MG63 (cell line): ENCODE measurements around the gene STK39. TPM values are rescaled to one million over a fixed set of nuclear protein-coding genes. Genes with fewer than 3 reads are reported as not detected.

Experiments
- DNase-seq: peaks from one replicate; pipeline ENCODE4 v3.0.0-alpha.2; 2020
- H3K27me3 ChIP-seq: fragments of 250-450 bp; sonication (Bioruptor Pico); 2 replicates; pipeline ENCODE4 v1.5.1; 2020; ENCODE audit warnings: mild to moderate bottlenecking, moderate library complexity
- H3K36me3 ChIP-seq: fragments of 250-450 bp; sonication (Bioruptor Pico); 2 replicates; pipeline ENCODE4 v1.5.1; 2020; ENCODE audit warnings: mild to moderate bottlenecking, moderate library complexity
- H3K4me3 ChIP-seq: fragments of 250-450 bp; sonication (Bioruptor Pico); 2 replicates; pipeline ENCODE4 v1.5.1; 2020; ENCODE audit warnings: mild to moderate bottlenecking, moderate library complexity
- H3K9me3 ChIP-seq: fragments of 250-450 bp; sonication (Bioruptor Pico); 2 replicates; pipeline ENCODE4 v1.5.1; 2020; ENCODE audit warnings: mild to moderate bottlenecking, moderate library complexity
- total RNA-seq: library from RNA; depleted of rRNA; stranded (reverse); fragments of >200 nt; shearing (Covaris generic); gene quantifications from 2 replicates; pipeline ENCODE4 v1.2.3, GENCODE V29; 2014; ENCODE audit warnings: low replicate concordance

The STK39 gene
- total RNA-seq, 1 experiment from 2014 or later = 28.1 TPM

DNA sequence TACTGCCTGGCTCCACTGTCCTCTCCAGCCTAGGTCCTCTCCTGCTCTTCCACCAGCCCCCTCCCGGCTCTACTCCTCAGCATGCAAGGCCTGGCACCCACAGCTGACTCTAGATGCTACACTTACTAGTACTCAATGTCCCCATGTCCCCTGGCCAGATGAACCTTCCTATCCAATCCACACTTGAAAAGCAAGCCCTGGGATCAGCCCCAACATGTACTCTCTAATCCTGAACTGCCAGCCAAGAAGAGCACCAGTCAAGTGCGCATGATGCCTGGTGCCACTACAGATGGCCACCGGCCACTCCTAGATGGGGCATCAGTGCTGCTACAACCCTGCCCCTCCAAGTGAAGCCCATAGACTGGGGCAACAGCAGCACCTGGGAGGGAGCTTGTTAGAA, 168.2 kb downstream of the STK39 start:
- no peaks in the 10 kb centered on the region; the same call in 1 of the 2 replicates for H3K36me3 ChIP-seq
- no peak for DNase-seq
- no peaks in the 10 kb centered on the region for H3K27me3 ChIP-seq
- H3K4me3 ChIP-seq = no peak overlapping the region
- no peaks in the 10 kb centered on the region for H3K9me3 ChIP-seq

DNA sequence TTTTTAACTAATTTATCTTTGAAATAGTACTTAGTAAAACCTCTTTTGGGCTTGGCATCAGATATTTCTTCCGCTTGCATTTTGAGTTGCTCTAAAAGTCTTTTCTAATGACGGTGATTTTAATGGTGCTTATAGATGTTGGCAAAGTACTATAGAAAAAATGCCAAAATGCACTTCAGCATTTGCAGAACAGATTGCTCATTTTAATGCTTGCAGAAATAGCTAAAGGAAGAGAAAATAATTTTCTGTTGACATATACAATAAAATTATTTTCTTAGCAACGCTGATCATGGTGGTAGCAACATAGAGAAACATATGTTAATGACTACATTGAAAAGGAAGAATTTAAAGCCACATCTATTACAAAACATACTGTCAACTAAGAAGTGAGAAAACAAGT, 170.7 kb downstream of the STK39 start:
- no peak for DNase-seq
- Histone ChIP-seq H3K27me3 (no peaks in the 10 kb centered on the region), H3K36me3 (no peaks in the 10 kb centered on the region; the same call in 1 of the 2 replicates), H3K9me3 (no peaks in the 10 kb centered on the region), H3K4me3 (no peak overlapping the region)

DNA sequence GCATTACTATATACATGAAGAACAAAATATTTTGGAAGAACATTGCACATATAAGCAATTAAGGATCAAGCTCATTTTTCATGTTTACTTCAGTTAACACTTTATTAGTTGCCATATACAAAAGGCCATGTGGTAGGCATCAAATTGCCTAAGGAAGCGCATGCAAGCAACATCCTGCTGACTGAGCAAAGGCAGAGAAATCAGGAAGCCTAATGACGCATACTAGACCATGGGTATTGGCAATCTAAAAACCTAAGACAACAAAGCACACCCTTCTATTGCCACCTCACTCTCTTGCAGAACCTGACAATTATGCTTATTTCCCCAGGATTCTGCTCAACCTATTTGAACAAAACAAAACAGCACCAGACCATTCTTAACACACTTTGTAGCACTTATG, 171.9 kb downstream of the STK39 start:
- Histone ChIP-seq H3K9me3 (no peaks in the 10 kb centered on the region), H3K4me3 (no peak overlapping the region), H3K36me3 (no peaks in the 10 kb centered on the region; the same call in 1 of the 2 replicates), H3K27me3 (no peaks in the 10 kb centered on the region)
- DNase-seq = no peak

DNA sequence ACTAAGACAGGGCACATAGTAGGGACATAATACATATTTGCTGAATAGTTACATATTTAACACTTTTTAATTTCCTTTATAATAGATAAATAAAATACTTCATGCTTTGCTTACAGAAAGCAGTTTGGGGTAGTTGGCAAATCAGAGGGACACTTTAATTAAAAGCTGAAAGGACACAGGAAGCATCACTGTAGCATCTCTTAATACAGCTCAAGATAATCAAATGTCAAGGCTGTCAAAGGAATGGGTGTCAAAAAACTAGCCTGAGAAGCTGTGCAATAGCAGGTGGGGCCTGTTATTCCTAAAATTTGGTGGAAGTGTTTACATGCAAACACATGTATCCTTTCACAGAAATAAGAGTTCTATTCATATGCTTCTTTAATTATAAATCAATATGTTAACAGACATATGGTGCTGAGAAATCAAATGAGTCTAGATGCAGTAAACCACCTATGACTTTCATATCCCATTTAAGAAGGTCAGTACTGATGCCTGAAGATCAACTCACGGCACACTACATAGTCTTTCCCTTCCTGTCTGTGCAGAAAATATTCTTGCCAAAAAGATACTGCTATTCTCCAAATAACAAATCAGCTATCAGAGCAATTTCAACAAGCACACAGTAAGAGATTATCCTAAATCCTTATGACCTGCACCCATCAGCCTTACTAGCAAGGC, 174.6 kb downstream of the STK39 start:
- Histone ChIP-seq H3K9me3 (no peaks in the 10 kb centered on the region), H3K4me3 (no peak overlapping the region), H3K27me3 (no peaks in the 10 kb centered on the region), H3K36me3 (peaks cover 2% of the 10 kb centered on the region)
- DNase-seq = no peak

DNA sequence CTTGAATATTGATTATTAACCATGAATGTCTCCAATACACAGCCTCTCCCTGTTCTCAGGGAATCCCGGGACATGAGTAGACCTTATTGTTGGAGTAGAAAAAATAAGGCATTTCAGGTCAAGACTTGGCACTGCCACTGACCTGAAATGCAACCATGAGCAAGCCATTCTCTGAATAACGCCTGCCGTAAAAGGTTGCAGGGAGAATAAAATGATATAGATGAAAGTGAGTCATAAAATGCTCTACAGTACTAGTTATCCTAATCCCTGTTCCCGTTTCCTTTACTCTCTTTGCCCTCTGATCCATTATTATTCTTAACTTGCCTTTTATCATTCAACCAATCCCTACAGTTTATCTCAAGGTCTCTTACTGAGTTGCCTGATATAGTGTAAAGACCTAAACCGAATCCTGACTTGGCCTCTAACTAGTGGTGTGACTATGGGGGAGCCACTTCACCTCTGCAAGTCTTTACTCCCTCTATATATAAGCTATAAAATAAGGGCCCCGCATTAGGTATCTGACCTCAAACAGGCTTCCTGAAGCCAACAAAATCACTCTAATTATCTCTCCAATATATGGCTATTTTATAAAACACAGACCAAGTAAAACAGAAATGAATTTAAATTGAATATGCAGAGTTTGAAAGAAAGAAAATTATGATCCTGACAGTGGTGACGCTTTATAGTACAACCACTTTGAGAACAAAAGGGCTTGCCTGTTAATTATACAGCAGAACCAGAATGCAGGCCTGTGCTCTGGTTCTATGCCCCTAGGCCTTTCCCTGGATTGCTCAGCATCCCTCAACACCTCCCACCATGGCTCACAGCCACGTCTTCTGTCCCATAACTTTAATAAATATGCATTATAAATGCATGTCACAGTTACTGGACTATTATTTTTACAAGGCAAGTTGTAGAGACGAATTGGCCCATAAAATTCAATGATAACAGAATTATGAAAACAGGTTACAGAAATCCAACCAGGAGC, 183.1 kb downstream of the STK39 start:
- DNase-seq = no peak
- Histone ChIP-seq H3K9me3 (no peaks in the 10 kb centered on the region), H3K36me3 (peaks cover under 1% of the 10 kb centered on the region; the same call in 1 of the 2 replicates), H3K4me3 (no peak overlapping the region), H3K27me3 (no peaks in the 10 kb centered on the region)

DNA sequence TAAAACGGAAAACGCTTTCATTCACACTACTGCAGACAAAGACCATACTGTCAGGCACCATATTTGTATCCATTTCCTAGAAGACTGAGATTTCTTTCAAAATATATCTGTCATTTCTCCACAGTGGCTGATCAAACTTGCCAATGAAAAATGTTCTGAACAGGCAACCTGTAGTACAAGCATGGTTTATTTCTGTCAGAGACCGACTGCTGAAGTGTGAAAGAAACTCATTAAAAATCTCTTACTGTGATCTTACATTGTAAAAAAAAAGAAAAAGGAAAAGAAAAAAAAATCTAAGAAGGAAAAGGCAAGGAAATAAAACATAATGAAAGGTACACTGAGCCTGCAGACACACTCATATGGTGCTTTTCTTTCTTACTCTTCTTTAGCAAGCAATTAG, 184.5 kb downstream of the STK39 start:
- DNase-seq = no peak
- Histone ChIP-seq H3K36me3 (no peaks in the 10 kb centered on the region; the same call in none of the 2 replicates), H3K27me3 (no peaks in the 10 kb centered on the region), H3K9me3 (no peaks in the 10 kb centered on the region), H3K4me3 (no peak overlapping the region)

DNA sequence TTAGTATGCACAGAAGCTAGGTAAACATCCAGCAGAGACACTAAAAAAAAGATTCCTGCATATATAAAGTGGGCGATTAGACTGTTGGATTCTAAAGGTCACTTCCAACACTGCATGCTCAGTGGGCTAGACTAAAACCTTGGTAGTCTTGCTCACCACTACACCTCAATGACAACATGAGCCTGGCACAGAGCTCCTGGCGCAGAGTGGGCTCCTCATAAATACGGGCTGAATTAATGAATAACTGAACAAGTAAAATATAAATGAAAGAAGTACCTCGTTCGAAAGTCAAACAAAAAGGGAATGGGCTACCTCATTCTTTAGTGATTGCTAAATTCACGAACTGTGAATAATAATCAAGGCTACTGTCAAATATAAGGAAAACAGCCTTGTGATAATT, 185.3 kb downstream of the STK39 start:
- H3K9me3 ChIP-seq = no peaks in the 10 kb centered on the region
- H3K27me3 ChIP-seq = no peaks in the 10 kb centered on the region
- DNase-seq = no peak
- no peak overlapping the region for H3K4me3 ChIP-seq
- no peaks in the 10 kb centered on the region; the same call in none of the 2 replicates for H3K36me3 ChIP-seq

DNA sequence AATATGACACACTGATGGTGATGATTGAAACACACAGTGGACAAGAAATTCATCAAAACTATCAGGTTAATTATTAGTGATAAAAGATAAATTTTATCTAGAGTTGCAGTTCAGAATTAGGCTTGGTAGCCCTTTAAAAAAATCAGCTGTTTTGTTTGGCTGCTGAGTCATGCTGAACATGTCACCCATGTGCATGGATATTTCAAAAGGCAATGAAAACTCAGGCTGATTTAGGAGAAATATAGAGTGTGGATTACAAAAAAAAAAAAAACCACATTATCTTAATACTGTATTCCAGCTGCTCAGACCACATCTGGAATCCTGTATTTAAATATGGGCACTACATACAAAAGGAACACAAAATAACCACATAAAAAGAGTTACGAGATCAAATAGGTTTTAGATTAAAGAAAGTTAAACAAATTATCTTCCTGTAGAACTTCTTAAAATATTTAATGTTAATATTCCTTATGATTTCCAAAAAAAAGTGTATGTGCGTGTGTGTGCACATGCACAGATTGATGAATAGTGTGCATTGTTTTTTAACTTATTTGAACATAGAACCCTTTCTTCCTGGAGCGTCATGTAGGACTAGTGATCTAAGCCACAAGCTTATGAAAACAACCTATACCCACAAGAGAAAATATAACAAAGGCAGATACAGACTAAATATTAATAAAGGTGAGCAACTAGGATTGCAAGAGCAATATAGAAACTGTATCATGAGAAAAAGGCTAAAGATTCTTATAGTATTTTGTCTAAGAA, 186.2 kb downstream of the STK39 start:
- DNase-seq = no peak
- H3K27me3 ChIP-seq = no peaks in the 10 kb centered on the region
- H3K9me3 ChIP-seq = no peaks in the 10 kb centered on the region
- H3K4me3 ChIP-seq = no peak overlapping the region
- no peaks in the 10 kb centered on the region; the same call in none of the 2 replicates for H3K36me3 ChIP-seq

DNA sequence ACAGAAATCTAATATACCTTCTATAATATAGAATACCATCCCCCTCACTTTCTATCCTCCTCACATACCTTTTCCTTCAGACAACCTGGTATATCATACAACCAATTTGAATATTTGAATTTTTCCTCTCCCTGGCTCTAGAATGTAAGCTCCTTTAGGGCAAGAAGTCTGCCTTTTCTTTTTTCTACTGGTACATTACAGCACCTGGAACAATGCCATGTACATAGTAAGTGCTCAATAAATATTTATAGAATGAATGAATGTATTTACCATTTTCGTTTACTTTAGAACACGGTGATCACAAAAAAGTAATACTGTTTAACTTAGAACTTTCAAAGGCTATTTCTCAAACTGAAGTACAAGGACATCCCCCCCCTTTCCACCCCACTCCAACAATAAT, 187.6 kb downstream of the STK39 start:
- no peak overlapping the region for H3K4me3 ChIP-seq
- H3K9me3 ChIP-seq = no peaks in the 10 kb centered on the region
- no peaks in the 10 kb centered on the region for H3K27me3 ChIP-seq
- DNase-seq = no peak
- H3K36me3 ChIP-seq = no peaks in the 10 kb centered on the region; the same call in none of the 2 replicates

DNA sequence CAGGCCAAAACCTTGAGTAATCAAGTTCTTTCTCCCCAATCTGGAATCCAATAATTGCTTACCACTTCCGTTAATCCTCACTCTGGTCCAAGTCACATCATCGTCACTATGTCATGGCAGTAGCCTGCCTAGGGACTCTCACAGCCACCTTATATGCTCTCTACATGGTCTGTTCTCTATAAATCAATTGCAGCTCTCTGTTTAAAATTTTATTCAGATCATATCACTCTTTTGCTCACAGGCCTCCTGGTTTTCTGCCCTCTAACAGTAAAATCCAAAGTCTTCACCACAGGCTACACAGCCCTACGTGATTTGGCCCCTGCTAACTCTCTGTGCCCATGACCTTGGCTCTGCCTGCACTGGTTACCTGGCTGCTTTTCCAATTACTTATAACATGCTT, 188.7 kb downstream of the STK39 start:
- Histone ChIP-seq H3K36me3 (no peaks in the 10 kb centered on the region; the same call in none of the 2 replicates), H3K9me3 (no peaks in the 10 kb centered on the region), H3K4me3 (no peak overlapping the region), H3K27me3 (no peaks in the 10 kb centered on the region)
- no peak for DNase-seq

DNA sequence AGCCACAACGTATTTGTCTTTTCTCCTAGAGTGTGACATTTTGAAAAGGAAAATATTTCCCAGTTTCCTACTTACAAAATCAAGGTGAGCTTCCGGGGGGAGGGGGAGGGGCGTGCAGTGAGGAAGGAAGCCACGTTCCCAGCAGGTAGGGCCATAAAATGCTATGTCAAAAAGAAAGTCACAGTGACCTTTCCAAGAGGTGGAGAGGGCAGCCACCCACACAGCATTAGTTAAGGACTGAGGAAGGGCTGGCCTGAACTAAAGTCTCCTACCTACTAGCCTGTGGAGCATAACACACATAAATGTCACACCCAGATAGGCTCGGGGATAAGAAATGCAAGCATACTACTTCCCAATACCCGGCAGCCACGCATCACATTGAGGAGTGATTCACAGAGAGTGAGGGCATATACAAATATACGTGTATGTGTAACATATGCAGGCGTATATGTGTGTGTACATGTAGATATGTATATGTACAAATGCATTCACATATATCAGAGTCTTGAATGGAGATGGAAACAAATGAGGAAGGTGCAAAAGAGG, 191.1 kb downstream of the STK39 start:
- no peaks in the 10 kb centered on the region for H3K27me3 ChIP-seq
- H3K4me3 ChIP-seq = no peak overlapping the region
- no peaks in the 10 kb centered on the region for H3K9me3 ChIP-seq
- no peak for DNase-seq
- no peaks in the 10 kb centered on the region; the same call in none of the 2 replicates for H3K36me3 ChIP-seq

DNA sequence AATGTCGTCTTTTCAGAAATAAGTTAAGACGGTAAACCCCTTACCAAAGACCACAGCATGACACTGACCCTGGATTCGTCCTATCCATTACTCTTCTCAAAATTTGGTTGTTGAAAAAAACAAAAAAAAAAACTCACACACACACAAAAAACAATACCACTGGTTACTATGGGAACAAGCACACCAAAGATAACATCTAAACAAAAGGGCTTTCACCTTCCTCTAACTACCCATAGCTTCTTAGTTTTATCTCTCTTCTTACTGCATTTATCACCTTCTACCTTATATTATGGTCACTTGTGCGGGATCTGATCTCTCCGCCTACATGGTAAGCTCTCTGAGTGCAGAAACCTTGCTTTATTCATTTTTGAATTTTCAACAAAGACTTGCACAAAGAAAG, 192.7 kb downstream of the STK39 start:
- Histone ChIP-seq H3K36me3 (peaks cover 2% of the 10 kb centered on the region), H3K27me3 (no peaks in the 10 kb centered on the region), H3K4me3 (no peak overlapping the region), H3K9me3 (no peaks in the 10 kb centered on the region)
- DNase-seq = no peak

DNA sequence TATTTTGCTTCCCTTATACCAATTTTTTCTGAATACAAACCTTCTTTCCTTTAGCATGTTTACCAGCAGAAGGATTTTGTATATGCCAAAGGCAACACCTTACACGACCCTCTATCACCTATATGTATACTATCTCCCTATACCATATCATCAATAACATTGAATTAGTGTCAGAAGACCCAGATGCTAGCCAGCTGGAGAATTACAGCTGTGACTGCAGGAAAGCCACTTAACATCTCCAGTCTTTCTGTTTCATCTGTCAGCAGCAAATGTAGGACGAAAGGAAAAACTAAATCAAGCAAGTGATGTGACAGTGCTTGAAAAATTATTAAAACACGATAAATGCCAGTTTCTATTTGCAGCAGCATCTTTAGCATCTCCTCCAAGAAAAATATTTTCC, 193.7 kb downstream of the STK39 start:
- DNase-seq = no peak
- H3K4me3 ChIP-seq = no peak overlapping the region
- no peaks in the 10 kb centered on the region for H3K27me3 ChIP-seq
- no peaks in the 10 kb centered on the region for H3K9me3 ChIP-seq
- H3K36me3 ChIP-seq = peaks cover 2% of the 10 kb centered on the region; the same call in 1 of the 2 replicates

DNA sequence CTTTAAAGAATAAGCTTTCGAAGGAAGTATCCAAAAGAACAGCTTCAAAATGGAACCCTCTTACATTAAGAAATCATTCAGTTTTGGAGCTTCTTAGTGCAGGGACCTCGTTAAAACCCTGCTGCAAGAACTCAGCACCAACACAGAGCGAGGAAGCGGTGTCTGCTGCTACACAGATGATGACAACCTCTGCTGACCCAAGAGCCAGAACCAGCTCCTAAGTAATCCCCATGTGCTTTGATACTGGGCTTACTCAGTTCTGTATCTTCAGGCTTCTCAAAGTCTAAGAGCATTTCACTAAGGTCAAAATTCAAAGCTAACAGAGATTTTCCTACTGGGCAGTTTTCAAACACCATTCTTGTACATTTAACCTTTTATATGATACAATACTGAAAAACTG, 194.6 kb downstream of the STK39 start:
- Histone ChIP-seq H3K36me3 (peaks cover 2% of the 10 kb centered on the region; the same call in 1 of the 2 replicates), H3K4me3 (no peak overlapping the region), H3K9me3 (no peaks in the 10 kb centered on the region), H3K27me3 (no peaks in the 10 kb centered on the region)
- DNase-seq = no peak

DNA sequence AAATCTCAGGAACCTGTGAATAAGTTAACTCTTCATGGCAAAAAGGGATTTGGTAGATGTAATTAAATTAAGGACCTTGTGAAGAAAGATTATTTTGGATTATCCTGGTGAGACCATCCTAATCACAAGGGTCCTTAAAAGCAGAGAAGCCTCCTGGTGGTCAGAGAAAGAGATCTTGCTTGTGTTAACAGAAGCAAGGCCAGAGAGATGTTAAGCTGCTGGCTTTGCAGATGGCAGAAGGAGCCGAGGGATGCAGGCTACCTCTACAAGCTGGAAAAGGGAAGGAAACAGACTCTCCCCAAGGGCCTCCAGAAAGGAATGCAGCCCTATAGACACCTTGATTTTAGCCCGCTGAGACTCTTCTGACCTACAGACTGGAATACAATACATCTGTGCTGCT, 197.0 kb downstream of the STK39 start:
- no peak overlapping the region for H3K4me3 ChIP-seq
- H3K27me3 ChIP-seq = no peaks in the 10 kb centered on the region
- no peak for DNase-seq
- no peaks in the 10 kb centered on the region for H3K9me3 ChIP-seq
- peaks cover 2% of the 10 kb centered on the region; the same call in 1 of the 2 replicates for H3K36me3 ChIP-seq

DNA sequence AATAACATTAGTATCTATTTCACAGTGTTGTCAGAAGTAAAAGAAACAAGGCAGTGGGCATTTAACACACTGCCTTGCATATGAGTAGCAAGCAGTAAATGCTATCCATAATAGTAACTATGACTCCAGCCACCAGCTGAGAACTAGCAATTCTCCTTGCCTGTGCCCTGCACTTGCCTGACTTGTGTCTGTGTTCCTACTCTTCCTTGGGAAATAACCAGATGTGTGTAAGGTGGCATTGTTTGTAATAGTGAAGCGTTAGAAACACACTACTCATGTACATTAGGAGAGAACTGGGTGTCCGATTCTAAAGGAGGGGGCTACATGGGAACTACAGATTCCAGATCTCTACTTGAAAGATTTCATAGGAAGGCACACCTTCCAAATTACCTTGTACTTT, 197.8 kb downstream of the STK39 start:
- no peak overlapping the region for H3K4me3 ChIP-seq
- no peaks in the 10 kb centered on the region for H3K9me3 ChIP-seq
- DNase-seq = no peak
- peaks cover 2% of the 10 kb centered on the region; the same call in 1 of the 2 replicates for H3K36me3 ChIP-seq
- no peaks in the 10 kb centered on the region for H3K27me3 ChIP-seq
